NCI-H2107 treated with DMSO at 0.1 percent for 48 hours (cell line): ENCODE data around the gene ACBD6.

ENCODE experiments used
- DNase-seq: peaks from one replicate; lab custom pipeline; 2025; ENCODE audit not compliant: unreplicated experiment; lab: John Stamatoyannopoulos, UW

ACBD6 gene, protein sequence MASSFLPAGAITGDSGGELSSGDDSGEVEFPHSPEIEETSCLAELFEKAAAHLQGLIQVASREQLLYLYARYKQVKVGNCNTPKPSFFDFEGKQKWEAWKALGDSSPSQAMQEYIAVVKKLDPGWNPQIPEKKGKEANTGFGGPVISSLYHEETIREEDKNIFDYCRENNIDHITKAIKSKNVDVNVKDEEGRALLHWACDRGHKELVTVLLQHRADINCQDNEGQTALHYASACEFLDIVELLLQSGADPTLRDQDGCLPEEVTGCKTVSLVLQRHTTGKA

DNA sequence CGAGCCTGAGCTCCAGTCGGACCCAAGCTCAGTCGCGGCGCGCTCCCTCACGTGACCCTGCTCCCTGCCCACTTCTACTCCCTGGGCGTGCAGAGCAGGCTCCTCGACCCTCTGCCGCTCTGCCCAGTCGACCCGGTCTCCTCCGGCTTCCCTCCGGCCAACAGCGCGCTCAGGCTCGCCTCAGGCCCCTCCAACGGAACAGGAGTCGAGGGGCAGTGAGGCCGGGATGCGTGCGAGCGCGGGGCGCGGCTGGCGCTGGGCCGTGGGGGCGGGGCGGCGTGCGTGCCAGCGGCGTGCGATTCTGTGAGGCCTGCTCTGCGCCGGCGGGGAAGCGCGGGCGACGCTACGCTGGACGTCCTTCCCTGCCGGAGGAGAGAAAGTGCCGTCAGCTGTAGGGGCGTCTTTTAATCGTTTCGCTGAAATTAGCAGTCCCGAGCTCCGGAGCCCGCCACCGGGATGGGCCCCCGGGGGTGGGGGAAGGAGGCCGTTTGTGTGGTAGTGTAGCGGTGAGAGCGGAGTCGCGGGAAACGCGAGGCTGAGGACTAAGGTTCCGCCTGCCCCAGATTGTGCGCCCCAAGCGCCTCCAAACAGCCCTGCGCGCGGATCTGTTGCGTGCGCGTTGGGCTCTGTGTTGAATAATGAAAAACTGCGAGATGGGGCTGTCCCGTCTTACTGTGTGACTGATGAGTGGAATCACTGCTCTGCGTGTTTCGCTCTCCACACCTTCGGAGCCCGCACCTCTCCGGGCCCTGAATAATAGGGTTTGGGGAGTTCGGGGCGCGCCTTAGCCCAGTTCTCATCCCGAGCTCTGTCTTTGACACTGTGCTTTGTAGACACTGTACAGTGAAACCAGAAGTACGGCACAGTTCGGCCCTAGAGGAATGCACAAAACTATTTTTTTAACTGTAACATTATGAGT is at the start of gene ACBD6:
Gene ACBD6, minus strand, starts transcription at position 217 of the 919 bp plus-strand sequence. CDS start 311 bp downstream, outside the sequence.
- peak; percentile 80 for DNase-seq

DNA sequence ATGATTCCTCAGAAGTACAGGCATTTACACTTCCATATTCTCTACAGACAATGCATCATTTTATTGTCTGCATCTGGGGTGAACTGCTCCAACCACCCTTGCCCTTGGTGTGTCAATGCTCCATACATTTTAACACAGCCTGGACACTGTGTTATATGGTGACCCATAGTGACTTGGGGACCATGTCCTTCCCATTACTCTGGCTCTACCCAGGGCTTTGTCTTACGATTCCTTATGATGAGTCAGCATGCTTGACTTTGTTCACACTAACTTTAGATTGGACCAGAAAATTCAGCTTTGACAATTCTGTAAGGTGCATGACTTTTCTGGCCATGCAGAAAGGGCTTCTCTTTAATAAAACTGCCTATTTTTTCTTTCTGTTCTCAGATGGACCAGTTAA is 49.6 kb upstream of the ACBD6 start:
- DNase-seq, result no peak

DNA sequence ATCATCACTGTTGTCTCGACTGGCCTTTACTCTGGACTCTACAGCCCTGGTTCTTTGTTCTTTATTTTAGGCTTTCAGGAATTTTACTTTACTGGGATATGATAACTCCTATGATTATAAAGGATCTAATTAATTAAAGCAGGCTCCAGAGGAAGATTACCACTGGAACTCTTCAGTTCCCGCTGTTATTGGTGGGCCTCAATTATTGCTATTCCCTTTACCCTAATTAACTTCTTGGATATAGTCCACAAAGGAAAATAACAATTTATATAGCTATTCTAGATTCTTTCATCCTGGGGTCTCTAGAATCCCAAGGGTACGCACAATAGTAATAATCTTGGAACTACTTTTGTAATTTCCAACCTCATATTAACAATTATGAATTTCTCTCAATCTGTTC is 47.9 kb upstream of the ACBD6 start:
- no peak for DNase-seq

DNA sequence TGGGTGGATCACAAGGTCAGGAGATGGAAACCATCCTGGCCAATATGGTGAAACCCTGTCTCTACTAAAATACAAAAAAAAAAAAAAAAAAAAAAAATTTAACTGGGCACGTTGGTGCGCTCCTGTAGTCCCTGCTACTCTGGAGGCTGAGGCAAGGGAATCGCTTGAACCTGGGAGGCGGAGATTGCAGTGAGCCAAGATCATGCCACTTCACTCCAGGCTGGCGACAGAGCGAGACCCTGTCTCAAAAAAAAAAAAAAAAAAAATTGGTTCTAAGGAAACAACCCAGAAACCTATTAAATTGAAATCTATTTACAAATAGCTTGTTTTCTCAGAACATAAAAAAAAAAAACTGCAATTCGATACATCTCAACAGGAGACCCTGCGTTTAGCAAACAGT is 47.4 kb upstream of the ACBD6 start:
- peak; percentile 22 for DNase-seq

DNA sequence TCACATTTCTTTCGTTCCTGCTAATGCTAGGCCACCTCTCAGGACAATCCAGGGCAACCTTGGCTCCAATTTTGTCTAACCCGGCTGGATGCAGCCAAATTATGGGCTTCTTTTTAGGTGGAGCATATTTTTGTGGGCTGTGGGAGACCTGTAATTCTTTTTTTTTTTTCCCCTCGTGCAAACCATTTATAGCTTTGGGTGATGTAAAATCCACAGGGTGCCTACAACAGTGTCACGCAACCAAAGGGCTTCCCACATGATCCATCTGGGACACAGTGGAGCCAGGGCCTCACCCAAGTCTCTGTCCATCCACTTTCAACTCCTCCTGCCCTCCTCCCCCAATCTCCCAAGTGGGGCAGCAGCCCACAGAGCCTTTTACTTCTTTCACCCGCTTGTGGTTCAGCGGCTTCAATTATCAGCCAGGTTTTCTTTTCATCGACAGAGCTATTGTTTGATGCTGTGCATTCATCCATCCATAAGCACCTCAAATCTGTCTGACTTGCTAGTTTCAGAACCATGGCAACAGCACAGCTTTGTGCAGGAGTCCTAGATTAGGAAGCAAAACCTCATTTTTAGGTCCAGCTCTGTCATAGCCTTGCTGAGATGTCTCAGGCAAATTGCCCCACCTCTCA is 46.4 kb upstream of the ACBD6 start:
- DNase-seq, result peak; percentile 91

DNA sequence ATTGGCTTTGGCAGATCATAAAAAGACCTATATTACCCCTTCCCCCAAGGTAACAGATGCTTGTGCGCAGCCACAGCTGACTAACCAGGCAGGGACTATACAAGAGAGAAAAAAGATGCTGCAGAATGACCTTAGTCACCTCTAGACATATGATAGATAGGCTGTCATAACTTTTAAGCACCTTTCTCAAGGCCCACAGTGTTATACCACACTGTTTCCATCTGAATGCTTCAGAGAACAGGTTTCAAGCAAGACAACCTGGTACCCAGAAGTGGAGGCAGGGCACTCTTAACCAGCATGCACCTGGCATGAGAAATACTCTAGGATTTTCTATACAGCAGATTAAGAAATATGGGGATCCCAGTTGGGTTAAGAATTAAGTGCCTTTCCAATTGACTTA is 43.6 kb upstream of the ACBD6 start:
- no peak for DNase-seq

DNA sequence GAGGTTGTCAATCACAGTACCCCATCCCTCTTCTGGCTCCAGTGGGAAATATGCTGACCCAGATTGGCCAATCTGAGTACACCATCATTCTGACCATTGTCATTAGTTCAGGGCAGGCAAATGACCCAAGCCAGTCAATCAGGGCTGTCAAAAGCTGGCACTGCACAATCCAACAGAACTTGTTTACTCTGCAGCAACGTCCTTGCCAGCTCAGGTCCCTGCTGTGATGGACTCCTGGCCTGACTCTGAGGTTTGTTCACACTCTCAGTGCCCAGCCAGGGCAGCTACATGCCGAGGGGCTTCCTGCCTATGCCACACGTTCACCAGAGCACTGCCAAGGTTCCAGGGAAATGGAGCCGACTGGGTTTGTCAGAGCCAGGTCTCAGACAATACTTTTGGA is 41.7 kb upstream of the ACBD6 start:
- no peak for DNase-seq

DNA sequence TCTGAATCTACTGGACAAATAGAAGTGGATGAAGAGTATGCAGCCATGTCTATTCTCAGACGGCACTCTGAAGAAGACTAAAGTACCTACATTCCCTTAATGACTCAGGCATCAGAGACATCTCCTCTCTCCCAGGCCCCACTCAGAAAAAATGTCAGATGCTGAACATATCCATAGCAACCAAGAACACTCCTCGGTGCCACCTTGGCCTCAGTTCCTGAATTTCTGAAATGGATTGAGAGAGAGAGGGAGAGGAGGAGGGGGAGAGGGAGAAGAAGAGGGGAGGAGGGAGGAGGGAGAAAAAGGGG is 40.4 kb upstream of the ACBD6 start:
- no peak for DNase-seq

DNA sequence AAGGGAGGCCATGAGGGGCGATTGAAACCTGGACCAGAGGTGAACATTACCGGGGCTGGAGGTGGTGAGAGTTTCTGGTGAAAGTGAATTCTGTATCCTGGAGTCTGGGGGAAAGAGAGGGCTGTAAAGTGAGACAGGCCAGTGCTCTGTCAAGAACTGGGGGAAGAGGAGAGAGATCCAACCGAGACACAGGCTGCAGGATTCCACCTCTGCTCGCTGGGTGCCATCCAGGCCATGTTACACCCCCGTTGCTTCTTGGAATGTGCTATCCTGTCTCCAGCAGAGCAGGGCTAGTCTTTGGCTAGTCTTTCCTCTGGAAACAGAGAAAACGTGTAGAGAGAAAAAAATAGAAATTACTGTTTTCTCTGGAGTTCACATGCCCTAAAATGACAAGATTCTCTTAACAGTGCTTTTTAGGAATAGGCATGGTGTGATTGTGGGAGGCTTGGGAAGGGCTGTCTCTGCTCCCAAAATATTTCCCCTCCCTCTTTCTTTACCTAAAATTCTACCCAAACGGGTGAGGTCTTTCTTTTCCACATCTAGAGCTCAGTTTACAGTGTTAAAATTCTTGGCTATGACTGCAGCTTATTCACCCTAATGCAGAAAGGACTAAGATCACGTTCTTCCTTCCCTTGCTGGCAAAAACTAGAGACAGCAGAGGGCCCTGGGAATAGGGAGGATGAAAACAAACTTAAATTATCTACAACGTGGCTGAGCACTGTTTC is 39.9 kb upstream of the ACBD6 start:
- DNase-seq, result no peak

DNA sequence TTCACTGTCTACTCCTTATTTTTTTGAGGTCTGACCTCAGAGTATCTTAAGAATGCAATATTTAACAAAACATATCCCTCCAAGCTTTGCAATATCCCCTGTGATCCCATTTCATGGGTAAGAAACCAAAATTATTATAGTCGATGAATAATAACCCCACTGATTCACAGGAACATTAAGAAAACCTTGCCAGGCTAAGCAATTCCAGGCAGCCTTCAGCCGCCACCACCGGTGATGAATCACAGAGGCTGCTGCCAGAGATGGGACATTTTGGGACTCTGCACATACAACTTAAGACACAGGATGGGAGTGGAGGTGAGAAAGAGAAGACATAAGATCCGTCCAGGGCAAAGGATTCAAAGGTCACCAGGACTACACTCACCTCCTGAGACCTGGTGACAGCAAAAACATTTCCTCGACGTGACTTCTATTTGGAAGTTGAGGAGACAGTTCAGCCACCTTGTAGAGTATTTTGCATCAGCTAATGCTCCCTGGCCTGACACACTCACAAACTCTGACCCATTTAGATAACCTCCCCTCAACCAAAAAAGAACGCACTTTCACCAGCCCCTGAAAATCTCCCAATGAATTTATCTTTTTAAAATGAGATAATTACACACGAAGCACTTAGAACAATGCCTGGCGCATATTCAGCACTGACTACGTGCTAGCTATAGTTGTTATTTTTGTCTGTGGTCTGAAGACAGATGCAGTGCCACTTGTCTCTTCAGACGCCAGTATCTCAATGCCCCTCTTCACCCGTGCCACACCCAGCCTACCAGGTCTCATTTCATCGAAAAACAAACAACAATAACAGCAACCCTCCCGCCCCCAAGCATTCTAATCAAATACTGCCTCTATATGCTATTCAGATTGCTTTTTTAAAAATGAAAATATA is 38.6 kb upstream of the ACBD6 start:
- peak; percentile 13 for DNase-seq

DNA sequence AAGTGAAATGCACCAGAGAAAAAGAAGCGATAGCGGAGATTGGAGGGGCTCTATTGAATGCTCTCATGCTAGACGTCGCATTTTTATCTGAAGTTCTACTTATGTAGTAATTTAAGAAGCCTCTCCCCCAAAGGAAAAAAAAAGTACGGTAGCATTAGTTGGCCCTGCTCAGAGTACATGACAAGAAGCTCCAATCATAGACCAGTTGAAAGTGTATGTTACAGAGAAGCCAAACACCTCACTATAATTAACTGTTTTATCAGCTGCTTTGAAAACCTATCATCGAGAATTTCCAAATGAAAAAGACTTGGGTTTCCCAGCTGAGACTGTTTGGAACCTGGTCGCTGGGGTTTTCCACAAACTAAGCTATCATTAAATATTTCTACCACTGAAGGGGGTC is 36.8 kb upstream of the ACBD6 start:
- no peak for DNase-seq

DNA sequence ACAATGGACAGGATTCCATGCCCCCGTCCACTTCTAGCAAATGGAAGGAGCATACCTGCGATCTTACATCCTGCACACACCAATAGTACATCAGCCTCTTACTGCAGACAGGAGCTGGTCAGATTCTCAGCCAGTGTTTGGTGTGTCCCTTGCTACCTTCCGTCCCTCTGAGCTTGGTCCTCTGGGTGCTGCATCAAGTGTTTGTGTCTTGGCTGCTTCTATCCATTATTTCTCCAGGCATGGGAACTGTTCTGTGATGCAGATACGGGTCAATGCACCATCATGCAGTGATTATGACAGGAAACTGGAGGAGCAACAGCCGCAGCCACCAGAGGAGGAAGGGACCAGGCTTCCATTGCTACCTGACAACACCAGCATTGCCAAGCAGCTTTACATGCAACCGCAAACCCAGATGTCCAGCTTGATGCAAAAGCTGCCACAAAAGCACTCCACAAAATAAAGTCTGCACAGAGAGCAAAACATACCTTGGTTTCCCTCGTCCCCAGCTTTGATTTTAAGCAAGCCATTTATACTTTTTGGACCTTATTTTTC is 34.5 kb upstream of the ACBD6 start:
- no peak for DNase-seq

DNA sequence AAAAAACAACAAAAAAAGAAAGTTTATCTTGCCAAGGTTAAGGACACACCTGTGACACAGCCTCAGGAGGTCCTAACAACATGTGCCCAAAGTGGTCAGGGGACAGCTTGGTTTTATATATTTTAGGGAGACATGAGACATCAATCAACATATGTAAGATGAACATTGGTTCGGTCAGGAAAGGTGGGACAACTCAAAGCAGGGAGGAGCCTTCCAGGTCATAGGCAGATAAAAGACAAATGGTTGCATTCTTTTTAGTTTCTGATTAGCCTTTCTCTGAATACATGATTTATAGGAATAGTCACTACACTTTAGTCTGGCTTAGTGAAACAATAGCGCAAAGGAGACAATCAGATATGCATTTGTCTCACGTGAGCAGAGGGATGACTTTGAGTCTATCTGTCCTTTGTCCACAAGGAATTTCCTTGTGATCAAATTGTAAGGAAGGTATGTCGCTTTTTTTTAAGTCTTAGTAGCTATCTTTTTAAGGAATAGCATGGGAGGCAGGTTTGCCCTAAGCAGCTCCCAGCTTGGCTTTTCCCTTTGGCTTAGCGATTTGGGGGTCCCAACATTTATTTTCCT is 33.1 kb upstream of the ACBD6 start:
- DNase-seq, result no peak

DNA sequence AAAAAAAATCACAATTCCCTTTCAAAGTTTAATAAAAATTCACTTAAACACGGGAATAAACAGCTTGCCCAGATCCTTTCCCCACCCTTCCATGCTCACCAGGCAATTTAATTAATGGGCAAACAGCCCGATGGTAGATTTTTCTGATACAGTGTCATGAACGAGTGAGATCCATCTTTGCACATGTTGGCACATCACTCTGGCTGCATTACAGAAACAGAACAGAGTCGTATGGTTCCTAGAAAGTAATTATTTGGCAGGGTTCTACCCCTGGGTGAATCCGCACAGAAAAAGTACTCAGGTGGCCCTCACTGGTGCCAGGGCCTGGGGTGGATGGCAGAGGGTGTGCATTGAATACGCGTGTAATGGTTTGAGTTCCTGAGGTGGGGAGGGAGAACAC is 31.8 kb upstream of the ACBD6 start:
- no peak for DNase-seq

DNA sequence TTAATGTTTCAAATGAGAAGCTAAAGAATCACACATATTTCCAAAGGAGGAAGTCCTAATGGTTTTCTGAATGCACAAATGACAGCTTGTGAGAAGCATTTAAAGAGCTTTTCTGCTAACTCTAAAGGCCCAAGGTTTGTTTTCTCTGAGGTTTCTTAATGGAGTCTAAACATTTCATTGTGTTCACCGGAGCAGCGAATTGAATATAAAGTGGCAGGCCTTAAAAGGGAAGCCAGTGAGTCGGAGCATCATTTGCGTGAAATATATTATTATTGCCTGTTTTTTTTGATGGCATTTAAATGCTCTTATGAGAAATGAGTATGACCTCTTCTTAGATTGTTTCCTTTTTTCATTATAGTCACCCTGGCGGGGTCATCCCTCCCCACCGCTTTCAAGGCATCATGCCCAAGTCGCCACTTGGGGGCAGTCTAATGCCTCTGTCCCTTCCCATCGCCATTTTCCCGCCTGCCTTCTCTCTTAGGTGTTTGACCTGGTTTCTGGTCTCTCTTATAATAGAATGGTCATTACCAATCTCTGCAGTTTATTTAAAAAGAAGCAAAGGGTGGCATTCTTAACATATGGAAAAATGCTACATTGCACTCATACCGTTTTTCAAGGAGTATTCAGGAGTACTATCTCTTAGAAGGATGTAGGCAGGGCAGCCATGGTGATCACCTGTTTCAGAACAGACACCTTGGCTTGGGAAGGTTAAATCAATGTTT is 31.1 kb upstream of the ACBD6 start:
- DNase-seq, result peak; percentile 90

DNA sequence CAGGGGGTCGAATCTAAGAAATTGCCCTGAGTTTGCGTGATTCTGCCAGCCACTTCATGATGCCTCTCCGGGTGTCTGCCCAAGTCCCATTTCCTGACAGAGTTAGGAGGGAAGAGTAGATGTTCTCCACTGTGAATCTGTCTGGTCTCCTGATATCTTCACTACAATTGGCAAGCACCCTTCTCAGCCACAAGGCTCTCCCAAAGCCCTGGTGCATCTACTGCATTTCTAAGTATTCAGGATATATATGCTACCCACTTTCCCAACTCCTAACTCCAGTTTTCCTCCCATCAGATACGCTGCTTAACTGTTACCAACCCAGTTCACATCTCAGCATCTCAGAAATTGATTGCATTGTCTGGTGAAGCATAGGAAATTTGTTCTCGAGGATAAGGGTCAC is 30.5 kb upstream of the ACBD6 start:
- DNase-seq, result no peak

DNA sequence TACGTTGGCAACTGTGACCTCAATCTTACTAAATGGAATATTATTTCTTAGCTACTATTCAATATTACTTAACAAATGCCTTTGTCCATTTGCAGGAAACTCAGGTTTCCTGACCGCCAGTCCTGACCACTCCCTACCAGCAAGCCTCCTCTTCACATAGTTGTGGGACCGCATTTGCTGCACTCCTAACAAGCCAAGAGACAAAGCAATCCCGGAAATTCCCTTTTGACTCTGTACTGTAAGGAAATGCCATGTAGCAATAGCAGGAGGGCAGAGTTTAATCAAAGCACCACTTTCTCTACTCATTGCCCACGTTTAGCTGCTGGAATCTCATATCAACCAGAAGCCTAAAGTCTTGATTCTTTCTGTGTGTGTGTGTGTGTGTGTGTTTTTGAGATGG is 28.1 kb upstream of the ACBD6 start:
- DNase-seq, result no peak

DNA sequence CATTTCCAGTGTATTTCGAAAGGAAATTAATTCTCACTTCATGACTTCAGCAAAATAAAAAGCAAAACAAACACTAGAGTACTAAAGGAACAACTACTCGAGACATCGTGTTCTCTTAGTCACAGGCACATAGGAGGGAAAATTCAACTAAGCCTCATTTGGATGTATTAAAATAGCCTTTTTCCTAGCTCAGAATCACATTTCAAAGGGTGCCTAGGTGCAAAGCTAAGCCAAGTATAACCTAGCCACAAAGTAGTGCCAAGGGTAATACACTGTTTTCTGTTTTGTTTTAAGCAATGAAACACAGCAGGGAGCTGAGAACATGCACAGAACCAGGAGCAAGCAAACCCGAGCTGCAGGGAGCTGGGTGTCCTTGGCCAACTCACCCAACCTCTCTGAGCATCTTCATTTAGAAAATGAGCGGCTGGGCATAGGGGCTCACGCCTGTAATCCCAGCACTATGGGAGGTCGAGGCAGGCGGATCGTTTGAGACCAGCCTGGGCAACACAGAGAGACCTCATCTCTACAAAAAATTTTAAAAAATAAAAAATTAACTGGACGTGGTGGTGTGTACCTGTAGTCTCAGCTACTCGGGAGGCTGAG is 26.6 kb upstream of the ACBD6 start:
- no peak for DNase-seq
